Activated CD4-positive, CD25-positive, alpha-beta regulatory T cell treated with anti-CD3 and anti-CD28 coated beads, Interleukin-2, amount 50 U/mL, for 24 hours (primary cell): Measurements from ENCODE around the gene C16orf89.
"Not testable (repeated sequence)": the region's sequence is repeated elsewhere in the genome, so short reads cannot be mapped to it uniquely, and the experiment has no call there.

Source experiments
- ATAC-seq, 2 donors: fragments of 150-1000 bp; cut with Tn5 transposase; one replicate each; pipeline ENCODE4 v1.10.0; 2021; ENCODE audit warnings: mild to moderate bottlenecking in 1 of 2, moderate library complexity in 1 of 2

C16orf89 gene

GRCh38 chr16:5084099-5084731, 18.5 kb upstream of the C16orf89 start:
- not testable (repeated sequence) for ATAC-seq

GRCh38 chr16:5083646-5084045, 17.9 kb upstream of the C16orf89 start:
- ATAC-seq = not testable (repeated sequence)

- not testable (repeated sequence) for ATAC-seq
These were observed 15.2 kb upstream of the C16orf89 start for GRCh38 chr16:5080996-5081395.

- not testable (repeated sequence) for ATAC-seq
These were observed 14.7 kb upstream of the C16orf89 start for GRCh38 chr16:5080461-5080860.

GRCh38 chr16:5078626-5079025, 12.9 kb upstream of the C16orf89 start:
- ATAC-seq = no peak

- ATAC-seq = no peak
These were observed 11.5 kb upstream of the C16orf89 start for GRCh38 chr16:5077304-5077703.

- ATAC-seq = no peak
These were observed 9.9 kb upstream of the C16orf89 start for GRCh38 chr16:5075637-5076036.

- ATAC-seq = not testable (repeated sequence)
These were observed 8.0 kb upstream of the C16orf89 start for GRCh38 chr16:5073771-5074170.

GRCh38 chr16:5073279-5073629, 7.5 kb upstream of the C16orf89 start:
- ATAC-seq = no peak

GRCh38 chr16:5072334-5073278, 6.8 kb upstream of the C16orf89 start:
- ATAC-seq = no peak

- ATAC-seq = peak; percentile 87 to 92
These were observed 6.1 kb upstream of the C16orf89 start, which contains the start of gene ALG1 for GRCh38 chr16:5071681-5072333. ALG1 (plus strand) TSS chr16:5071843; CDS start chr16:5071850, 7 bp downstream.

GRCh38 chr16:5071341-5071680, 5.6 kb upstream of the C16orf89 start:
- ATAC-seq = no peak

GRCh38 chr16:5070431-5071186, 4.9 kb upstream of the C16orf89 start:
- ATAC-seq = no peak

GRCh38 chr16:5069854-5070253, 4.1 kb upstream of the C16orf89 start:
- no peak for ATAC-seq

GRCh38 chr16:5069048-5069447, 3.3 kb upstream of the C16orf89 start:
- no peak for ATAC-seq

GRCh38 chr16:5066511-5066910, 755 bp upstream of the C16orf89 start:
- ATAC-seq = no peak

GRCh38 chr16:5065326-5065725, 430 bp downstream of the C16orf89 start:
- no peak for ATAC-seq

GRCh38 chr16:5064915-5065314, 841 bp downstream of the C16orf89 start:
- ATAC-seq = no peak

- no peak for ATAC-seq
These were observed 2.7 kb downstream of the C16orf89 start for GRCh38 chr16:5062790-5063765.

GRCh38 chr16:5062051-5062450, 3.7 kb downstream of the C16orf89 start:
- ATAC-seq = no peak

- no peak for ATAC-seq
These were observed 5.6 kb downstream of the C16orf89 start for GRCh38 chr16:5060073-5060641.
